Cardiac muscle cell (in vitro differentiated cells and primary cell): Measurements from ENCODE around the gene LPAR5. TPM values are rescaled to one million over a fixed set of nuclear protein-coding genes. Genes with fewer than 3 reads are reported as not detected.
A peak's percentile ranks its signal among the peaks of the same experiment; 100 is the strongest.

Source experiments
- DNase-seq, 2 donors: peaks; one replicate each; pipeline versions ENCODE4 v3.0.0 to v3.0.0-alpha.2; 2010 to 2017; ENCODE audit warnings: low read depth in 1 of 2, low spot score in 1 of 2
- H3K27ac ChIP-seq: fragments of 200-600 bp; sonication (generic); 2 replicates; pipeline ENCODE4 v1.5.1; 2016
- H3K27me3 ChIP-seq: fragments of 200-600 bp; sonication (generic); 2 replicates; pipeline ENCODE4 v1.6.0; 2016; ENCODE audit warnings: control low read depth
- H3K36me3 ChIP-seq: fragments of 200-600 bp; sonication (generic); 2 replicates; pipeline ENCODE4 v1.5.1; 2016; ENCODE audit warnings: control low read depth
- H3K4me1 ChIP-seq: fragments of 200-600 bp; sonication (generic); 2 replicates; pipeline ENCODE4 v1.8.1; 2017; ENCODE audit warnings: low read depth, mild to moderate bottlenecking, mixed run types
- H3K4me3 ChIP-seq: fragments of 200-600 bp; sonication (generic); 2 replicates; pipeline ENCODE4 v1.5.1; 2016; ENCODE audit warnings: mild to moderate bottlenecking
- H3K9me3 ChIP-seq: fragments of 200-600 bp; sonication (generic); 2 replicates; pipeline ENCODE4 v1.5.1; 2017; ENCODE audit warnings: low read depth, mild to moderate bottlenecking, control low read depth
- CTCF ChIP-seq: IDR thresholded peaks from 2 replicates; pipeline ENCODE4 v1.5.1; 2012; ENCODE audit warnings: low read depth, mild to moderate bottlenecking, low read length
- polyA plus RNA-seq: library from polyadenylated mRNA; unstranded; fragments of >200 nt; fragmentation: Nextera tagmentation; extraction: Ambion mirVana; gene quantifications from 2 replicates; pipeline ENCODE4 v1.2.1, GENCODE V29; 2016
- total RNA-seq: library from RNA; depleted of rRNA; stranded (reverse); fragments of >200 nt; gene quantifications from 2 replicates; pipeline ENCODE4 v1.2.3, GENCODE V29; 2016

Gene LPAR5
- total and polyA plus RNA-seq, 2 experiments from 2014 or later, result 0.71 to 0.78 TPM

DNA sequence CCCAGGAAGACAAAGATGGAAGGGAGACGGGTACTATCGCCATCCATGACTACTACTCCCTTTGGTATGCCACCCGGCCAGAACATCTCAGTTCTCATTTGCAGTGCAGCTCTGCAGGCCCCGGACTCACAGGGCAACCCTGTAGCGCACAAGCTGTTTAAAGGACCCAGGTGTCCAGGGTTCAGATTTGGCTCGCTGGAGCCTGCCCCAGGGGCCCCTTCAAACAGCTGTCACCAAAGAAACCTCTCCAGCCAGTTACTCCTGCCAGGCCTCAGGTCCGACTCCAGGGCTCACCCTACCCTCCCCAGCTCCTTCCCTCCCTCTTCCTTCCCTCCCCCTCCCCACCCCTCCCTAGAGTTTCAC lies 23.1 kb downstream of the LPAR5 start:
- Histone ChIP-seq H3K9me3 (no peaks in the 10 kb centered on the region), H3K36me3 (no peaks in the 10 kb centered on the region), H3K27ac (peak overlapping the region; percentile 88), H3K4me1 (peaks cover 33% of the 10 kb centered on the region), H3K27me3 (no peaks in the 10 kb centered on the region), H3K4me3 (no peak overlapping the region)
- no peak for DNase-seq
- no peak for TF ChIP-seq CTCF

DNA sequence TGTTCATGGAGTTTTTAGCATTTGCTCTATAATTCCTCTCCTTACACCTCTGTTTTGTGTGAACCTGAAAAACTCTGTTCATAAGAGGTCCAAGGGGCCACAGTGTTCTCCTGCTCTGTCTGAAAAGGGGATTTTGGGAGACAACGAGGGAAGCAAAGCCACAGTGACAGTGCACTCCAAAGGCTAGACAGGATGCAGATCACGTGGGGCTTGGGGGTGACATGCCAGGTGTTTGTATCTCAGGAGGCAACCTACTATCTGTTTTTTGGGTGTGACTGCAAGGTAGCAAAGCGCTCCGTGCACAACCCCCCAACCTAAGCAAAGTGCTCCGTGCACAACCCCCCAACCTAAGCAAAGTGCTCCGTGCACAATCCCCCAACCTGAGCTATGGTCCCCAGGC lies 23.5 kb downstream of the LPAR5 start:
- Histone ChIP-seq H3K9me3 (no peaks in the 10 kb centered on the region), H3K36me3 (no peaks in the 10 kb centered on the region), H3K27me3 (no peaks in the 10 kb centered on the region), H3K4me3 (no peak overlapping the region), H3K27ac (peak overlapping the region; percentile 88), H3K4me1 (peaks cover 33% of the 10 kb centered on the region)
- no peak for DNase-seq
- TF ChIP-seq CTCF, result no peak

- peak overlapping the region; percentile 69 for H3K27ac ChIP-seq
- no peaks in the 10 kb centered on the region for H3K36me3 ChIP-seq
Measured at GRCh38 chr12:6608592-6609281, 27.0 kb downstream of the LPAR5 start.

GRCh38 chr12:6607751-6608591 lies 27.8 kb downstream of the LPAR5 start:
- peak; percentile 60 to 66 for DNase-seq
- no peaks in the 10 kb centered on the region for H3K27me3 ChIP-seq
- TF ChIP-seq CTCF, result no peak
- no peak overlapping the region for H3K4me3 ChIP-seq
- peak overlapping the region; percentile 69 for H3K27ac ChIP-seq
- H3K4me1 ChIP-seq, result peaks cover 49% of the 10 kb centered on the region
- no peaks in the 10 kb centered on the region for H3K9me3 ChIP-seq
- no peaks in the 10 kb centered on the region for H3K36me3 ChIP-seq

More at GRCh38 chr12:6608592-6609281, 27.0 kb downstream of the LPAR5 start:
- Histone ChIP-seq H3K9me3 (no peaks in the 10 kb centered on the region), H3K4me3 (no peak overlapping the region), H3K27me3 (no peaks in the 10 kb centered on the region), H3K4me1 (peaks cover 49% of the 10 kb centered on the region)
- no peak for TF ChIP-seq CTCF
- DNase-seq, result peak in 1 of 2 donors; percentile 38

DNA sequence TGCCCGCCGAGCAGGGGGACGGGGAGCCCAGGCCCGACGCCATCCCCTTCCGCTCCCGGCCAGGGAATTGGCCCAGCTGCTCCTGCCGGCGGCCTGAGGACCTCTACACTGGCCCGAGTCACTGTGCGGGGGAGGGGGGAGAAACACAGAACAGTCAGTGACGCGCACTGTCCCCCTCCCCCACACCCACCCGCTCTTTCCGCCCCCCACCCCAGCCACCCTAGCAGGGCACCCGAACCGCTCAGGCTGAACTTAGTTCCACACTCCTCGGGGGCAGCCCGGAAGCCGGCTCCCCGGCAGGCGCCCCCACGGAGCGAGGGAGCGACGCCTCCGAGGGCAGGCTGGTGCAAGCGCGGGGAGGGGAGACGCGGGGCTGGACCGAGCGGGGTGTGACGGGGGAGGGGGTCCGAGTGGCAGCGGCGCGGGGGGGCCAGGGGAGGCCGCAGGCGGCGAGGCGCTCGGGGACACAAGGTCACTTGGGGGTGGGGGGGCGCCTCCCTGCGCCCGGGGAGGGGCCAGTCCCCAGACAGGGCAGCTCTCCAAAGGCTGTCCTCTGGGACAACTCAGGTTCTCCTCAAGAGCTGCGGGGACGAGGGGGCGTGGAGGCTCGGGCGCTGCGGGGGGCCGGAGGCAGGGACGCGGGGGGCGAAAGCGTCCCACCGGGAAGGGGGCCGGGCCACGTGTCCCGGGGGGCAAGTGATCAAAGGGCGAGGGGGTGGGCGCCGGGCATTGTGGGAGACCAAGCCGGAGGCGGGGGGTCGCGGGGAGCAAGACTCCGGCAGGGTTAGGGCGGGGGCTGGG lies 29.2 kb downstream of the LPAR5 start:
- H3K36me3 ChIP-seq, result peaks cover 7% of the 10 kb centered on the region
- H3K4me3 ChIP-seq, result peak overlapping the region; percentile 64
- no peaks in the 10 kb centered on the region for H3K9me3 ChIP-seq
- peak overlapping the region; percentile 94 for H3K27ac ChIP-seq
- DNase-seq, result peak; percentile 50 to 63
- no peaks in the 10 kb centered on the region for H3K27me3 ChIP-seq
- peaks cover 39% of the 10 kb centered on the region for H3K4me1 ChIP-seq
- TF ChIP-seq CTCF, result no peak
